ENCODE results near the gene KLC4.
"Not testable (repeated sequence)": the region's sequence is repeated elsewhere in the genome, so short reads cannot be mapped to it uniquely, and the experiment has no call there.

The KLC4 gene

DNA sequence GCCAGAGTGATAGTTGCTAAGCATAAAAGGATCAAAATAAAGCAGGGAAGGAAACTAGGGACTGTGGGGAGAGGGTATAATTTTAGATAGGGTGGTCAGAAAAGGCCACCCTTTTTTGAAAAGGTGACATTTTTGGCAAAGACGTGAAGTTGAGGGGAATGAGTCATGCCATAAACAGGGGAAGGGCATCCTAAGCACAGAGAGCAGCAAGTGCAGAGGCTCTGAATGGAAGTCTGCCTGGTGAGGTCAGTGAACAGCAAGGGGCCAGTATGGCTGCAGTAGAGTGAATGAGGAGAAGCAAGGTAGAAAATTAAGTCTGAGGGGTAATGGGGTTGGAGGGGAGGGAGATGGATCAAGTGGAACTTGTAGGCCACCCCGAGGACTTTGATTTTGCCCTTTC lies 2.4 kb downstream of the KLC4 start:
- no peak for DNase-seq

DNA sequence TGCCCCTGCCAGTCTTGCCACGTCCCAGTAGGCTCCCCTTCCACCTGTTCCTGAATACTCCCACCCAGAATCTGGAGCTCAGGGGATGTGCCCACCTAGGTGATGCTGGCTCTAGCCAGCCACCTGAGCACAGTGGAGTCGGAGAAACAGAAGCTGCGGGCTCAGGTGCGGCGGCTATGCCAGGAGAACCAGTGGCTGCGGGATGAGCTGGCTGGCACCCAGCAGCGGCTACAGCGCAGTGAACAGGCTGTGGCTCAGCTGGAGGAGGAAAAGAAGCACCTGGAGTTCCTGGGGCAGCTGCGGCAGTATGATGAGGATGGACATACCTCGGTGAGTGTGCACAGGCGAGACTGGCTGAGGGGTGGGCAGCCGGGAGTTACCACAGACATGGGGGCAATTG lies 3.4 kb downstream of the KLC4 start:
- no peak for DNase-seq

DNA sequence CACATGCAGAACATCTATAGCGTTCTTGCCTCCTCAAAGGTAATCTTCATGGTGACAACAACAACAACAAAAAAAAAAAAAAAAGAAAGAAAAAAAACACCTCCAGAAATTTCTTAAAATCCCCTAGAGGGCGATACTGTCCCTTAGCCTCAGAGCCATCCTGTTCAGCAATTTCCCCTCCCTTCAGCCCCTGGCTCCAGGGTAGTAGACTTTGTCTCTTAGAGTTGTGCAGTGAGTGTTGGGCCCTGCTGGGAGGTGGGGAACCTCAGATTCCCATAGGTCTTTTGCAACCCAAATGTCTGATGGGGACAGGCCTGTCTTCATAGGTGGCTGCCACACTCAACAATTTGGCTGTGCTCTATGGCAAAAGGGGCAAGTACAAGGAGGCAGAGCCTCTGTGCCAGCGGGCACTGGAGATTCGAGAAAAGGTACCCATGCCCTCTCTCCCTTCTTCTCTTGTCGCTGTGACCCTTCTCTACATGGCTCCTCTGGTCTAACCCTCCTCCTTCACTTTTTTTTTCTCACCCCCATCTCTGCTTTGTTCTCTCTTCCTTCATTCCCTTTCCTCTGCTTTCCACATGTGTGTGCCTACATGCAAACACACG lies 10.7 kb downstream of the KLC4 start:
- no peak for DNase-seq

DNA sequence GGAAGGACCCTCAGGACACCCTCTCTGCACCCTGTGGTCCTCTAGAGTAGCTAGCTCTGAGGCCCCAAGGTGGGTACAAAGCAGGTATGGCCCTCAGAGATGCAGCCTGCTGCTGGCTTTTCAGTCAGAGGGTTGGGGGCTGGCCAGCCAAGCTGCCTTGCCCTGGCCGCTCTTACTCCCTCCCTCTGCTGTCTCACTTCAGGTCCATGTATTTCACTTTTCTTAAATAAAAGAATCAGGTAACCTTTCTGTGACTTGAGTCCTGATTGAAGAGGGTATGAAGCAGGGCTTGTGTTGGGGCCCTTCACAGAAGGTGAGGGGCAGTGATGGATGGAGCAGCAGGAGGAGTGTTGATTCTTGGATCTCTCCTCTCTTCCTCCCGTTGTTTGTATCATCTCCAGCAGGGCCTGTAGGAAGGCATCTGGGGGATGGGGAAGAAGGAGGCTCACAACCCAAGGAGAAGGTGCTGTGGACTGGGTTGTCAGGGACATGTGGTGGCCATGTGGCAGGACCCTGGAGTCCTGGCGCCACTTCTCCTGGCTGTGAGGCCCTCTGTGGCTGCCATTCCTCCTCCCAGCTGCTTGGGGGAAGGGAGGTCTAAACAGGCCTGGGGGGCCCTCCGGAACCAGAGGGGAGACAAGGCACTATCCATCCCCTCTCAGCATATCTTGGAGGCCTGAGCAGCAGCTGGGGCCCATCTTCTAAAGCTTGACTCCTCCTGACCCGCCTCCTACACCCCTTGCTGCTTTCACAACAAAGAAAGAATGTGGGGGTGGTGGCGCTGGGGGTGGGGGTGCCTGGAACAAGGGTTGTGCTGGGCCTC lies 15.6 kb downstream of the KLC4 start:
- no peak for DNase-seq

DNA sequence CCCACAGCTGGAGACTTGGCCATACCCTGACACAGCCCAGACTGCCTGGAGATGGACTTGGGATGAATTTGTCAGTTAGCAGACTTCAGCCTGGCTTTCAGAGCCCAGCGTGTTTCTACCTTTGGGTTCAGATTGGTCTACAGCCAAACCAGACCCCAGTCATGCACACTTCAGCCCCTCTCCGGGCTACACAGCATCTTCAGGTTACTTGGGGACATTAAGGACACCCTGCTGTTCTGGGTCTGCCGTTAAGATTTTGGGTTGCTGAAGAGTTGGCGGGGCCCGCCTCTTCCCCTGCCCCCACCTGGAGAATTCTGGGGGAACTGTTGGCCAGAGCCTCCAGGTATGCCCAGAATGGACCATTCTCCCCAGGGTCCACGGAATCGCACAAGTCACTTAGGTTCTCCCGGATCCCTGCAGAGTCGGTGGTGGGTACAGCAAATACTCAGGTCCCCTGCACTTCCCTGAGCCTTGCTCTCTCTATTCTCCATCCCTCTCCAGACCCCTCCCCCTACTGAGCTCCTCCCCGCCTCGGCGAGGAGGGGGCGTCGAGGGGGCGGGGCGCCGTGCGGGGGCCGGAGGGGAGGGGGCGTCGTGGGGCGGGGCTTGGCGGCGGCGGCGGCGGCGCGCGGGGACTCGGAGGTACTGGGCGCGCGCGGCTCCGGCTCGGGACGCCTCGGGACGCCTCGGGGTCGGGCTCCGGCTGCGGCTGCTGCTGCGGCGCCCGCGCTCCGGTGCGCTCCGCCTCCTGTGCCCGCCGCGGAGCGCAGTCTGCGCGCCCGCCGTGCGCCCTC lies 16.4 kb downstream of the KLC4 start, which contains the start of gene PTK7:
Gene PTK7 (plus strand): TSS at position 645 of the 794 bp plus-strand sequence. CDS start 175 bp downstream, outside the sequence.
- DNase-seq: peak in 31 of 51 donors; percentile 10 to 77 (median 41)

DNA sequence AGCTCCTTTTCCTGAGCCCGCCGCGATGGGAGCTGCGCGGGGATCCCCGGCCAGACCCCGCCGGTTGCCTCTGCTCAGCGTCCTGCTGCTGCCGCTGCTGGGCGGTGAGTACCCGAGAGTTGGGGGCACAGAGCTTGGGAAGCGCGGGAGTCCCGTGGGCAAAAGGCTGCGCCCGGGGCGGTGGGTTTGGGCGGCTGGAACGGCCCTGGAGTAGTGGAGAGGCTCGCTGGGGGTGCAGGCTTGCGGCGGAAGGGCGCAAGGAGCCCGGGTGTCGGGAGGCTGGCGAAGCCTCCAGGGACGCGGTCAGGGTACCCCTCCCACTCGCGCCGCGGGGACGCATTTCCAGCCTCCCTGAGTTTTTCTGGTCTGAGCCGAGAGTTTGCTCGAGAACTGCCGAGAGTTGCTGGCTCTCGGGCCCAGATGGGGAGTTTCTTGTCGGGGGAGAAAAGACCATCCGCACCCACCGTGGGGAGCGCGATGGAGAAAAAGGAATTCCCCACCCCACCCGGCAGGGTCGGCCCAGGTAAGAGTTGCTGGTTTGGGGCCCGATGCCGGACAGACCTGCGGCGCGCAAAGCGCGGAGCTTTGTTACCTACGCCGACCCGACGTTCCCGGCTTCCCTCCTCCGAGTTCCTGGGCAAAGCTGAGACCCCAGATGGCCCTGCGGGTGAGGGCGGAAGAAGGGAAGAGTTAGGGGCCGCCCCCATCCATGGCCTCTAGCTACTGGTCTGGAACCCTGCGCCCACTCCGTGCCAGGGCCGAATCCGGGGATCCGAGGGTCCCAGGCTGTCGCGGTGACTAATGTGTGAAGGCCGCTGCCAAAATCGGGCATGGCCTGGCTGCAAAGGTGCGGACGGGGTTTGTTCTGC lies 17.3 kb downstream of the KLC4 start:
- peak in 4 of 51 donors; percentile 13 to 59 (median 32) for DNase-seq

DNA sequence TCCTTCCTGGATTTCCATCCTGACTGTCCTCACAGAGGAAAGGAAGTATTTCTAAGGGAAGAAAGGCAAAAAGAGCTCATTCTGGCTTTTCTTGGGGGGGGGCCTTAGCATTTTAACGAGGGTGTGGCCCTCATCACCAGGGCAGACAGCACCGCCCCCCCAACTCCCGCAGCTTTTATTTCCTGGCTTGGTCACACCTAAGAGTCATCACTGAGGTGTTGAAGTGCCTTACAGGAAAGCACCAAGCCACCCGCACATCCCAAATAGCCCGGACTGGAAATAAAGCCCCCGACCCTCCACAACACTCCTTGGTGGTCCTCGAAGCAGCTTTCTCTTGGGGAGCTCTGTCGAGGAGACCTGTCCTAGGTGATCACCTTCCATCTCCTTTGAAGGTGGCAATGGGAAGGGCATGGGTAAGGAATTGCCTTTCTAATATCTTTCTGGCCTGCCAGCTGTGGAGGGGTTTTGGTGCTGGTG lies 17.9 kb downstream of the KLC4 start:
- no peak for DNase-seq

DNA sequence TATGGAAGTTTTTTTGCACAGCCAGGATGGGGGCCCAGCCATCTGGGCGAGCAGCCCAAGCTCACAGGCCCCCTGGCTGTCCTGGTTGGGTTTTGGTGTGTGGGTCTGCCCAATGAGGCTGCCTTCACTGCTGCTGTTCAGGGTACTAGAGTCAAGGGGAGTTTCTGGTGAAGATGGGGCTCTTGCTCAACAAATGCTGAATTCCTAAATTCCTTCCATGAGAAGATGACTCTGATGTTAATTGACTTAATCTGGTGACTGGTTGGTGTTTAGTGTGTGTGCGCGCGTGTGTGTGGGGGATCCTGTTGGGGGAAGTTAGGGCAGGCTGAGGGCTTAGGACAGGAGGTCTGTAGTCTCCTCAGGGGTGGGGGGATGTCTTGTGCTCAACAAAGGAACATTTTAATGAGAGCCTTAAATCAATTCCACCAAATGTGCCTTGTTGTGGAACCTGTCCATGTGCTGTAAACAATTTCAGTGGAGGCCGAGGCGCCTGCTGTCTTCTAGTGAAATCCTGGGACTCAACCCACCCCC lies 18.6 kb downstream of the KLC4 start:
- DNase-seq: no peak

DNA sequence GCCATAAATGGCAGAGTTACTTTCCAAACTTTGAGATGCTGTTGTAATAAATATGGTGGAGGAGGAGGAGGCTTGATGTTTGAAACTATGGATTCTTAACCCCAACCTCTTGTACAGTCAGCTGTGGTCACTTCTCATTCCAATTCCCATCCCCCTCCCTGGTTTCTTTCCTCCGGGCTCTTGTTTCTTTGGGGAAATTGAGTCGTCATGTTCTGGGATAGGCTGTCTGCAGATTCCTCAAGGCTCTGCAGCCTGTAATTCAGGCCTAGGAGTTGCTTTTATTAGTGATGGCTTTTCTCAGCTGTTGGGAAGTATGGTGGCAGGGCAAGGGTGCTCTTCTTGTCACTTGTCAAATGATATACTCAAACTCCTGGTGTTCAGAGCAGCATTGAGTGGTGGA lies 19.3 kb downstream of the KLC4 start:
- no peak for DNase-seq

DNA sequence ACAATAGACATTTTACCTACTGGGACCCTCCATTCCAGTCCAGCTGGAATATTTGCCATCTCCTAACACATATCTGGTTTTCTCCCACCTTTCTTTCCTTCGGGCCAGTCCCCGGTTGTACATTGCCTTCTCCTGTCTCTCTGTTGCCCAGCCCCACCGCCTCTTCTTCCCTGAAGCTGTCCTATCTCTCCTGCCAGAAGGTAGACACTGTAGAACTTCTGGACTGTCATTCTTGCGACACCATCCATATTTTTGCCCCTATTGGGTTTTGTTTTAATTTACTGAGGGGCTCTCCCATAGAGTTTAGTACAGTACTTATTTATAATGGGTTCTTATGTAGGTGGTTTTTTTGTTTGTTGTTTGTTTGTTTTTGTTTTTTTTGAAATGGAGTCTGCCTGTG lies 21.6 kb downstream of the KLC4 start:
- DNase-seq: no peak

DNA sequence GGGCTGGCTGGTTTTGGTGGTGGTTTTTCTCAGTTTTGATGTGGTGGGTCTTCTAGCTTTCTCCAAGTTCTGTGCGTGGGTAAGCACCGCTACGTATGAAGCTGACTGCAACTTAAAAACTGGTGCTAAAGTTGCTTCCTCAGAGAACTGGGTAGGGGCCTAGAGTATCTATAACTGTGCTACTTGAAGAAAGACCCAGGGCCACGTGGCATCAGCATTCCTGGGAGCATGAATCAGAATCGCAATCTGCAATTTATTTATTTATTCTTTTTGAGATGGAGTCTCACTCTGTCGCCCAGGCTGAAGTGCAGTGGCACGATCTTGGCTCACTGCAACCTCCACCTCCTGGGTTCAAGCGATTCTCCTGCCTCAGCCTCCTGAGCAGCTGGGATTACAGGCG lies 22.5 kb downstream of the KLC4 start:
- not testable (repeated sequence) for DNase-seq

DNA sequence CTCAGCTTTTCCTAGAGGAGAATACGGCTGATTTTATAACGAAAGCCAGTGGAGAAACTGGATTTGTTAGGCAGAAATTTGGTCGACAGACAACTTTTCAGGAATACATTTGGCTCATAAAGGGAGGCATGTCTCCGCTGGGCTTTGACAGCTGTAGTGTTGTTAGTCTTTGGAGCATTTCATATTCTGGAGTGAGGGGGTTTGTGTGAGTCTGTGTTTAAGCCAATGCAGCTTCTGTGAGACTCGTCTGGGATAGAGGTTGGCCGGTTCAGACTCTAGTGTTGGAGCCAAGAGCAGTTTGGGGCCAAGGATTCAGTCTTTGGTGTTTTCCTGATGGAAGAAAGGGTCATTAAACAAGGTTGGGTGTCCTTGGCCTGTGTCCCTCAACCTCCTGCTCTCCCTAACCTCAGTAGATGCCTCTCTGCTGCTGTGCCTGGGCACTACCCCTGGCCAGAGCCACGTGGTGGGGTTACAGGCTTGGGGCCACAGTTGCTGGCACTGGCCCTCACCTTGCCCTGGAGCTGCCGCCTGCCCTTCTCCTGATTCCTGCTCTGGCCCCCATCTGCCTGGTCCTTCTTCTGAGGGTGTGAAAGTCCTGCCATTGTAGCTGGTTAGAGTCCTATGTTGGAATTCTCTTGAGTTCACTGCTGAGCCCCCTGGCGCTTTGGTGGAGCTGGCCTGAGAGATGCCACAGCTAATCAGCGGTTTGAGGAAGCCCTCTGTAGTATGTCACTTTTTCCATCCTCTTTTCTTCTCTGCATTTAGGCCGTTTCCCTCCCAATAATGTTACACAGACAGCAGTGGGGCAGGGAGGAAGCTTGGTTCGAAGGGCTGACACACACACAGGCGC lies 23.6 kb downstream of the KLC4 start:
- DNase-seq: no peak

DNA sequence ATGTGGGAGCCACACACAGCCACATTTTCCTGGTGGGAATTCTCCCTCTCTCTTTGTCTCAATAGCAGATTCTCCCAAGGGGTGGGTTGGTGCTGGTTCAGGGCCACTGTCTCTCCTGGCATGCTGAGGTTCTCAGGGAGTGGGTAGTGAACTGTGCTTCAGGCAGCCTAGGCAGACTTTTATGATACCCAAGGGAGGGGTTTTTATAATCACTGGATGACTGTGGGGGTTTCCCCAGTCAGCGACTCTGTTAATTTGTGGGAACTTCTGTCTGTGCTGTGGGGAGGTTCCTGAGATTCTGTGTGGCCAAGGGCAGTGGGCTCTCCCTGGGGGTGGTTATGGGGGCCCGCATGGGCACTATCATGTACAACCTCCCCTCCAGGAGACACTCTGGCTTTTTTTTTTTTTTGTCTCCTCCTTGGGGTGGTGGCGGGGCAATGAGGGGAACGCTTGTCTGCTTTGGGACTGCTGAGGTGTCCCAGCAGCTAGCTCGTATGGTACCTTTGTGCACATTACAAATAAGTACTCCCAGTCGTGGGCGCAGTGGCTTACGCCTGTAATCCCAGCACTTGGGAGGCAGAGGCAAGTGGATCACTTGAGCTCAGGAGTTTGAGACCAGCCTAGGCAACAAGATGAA lies 26.7 kb downstream of the KLC4 start:
- DNase-seq: no peak

DNA sequence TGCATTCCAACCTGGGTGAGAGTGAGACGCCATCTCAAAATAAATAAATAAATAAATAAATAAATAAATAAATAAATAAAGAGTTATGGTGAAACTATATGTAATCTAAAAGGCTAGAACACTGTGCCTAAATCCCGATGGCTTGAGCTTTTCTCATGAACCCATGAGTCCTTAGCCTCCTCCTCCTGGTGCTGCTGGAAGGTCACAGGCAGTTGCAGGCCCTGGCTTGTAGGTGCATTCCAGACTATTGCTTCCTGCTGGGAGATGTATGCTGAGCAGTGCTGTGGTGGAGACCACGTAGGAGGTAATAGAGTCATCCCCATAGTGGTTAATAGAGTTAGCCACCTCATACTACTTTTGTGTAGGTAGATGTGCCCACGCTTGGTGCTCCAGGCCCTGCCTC lies 29.2 kb downstream of the KLC4 start:
- no peak for DNase-seq

DNA sequence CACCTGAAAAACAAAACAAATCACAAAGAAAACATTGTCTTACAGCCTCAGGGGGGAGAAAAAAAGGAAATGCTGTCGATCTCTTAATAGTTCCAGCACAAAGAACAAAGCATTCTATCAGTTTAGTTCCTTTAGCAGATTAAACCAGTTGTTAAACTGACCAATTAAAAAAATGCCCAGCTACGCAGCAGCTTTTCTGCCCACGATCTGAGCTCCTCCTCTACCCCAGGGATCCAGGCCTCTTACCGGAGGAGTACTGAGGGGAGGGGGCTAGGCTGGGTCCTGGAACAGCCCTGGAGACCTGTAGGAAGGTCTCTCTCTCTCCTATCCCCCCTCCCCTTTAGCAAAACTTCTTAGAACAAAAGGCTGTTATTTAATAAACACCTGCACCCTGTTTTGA lies 30.0 kb downstream of the KLC4 start:
- no peak for DNase-seq

DNA sequence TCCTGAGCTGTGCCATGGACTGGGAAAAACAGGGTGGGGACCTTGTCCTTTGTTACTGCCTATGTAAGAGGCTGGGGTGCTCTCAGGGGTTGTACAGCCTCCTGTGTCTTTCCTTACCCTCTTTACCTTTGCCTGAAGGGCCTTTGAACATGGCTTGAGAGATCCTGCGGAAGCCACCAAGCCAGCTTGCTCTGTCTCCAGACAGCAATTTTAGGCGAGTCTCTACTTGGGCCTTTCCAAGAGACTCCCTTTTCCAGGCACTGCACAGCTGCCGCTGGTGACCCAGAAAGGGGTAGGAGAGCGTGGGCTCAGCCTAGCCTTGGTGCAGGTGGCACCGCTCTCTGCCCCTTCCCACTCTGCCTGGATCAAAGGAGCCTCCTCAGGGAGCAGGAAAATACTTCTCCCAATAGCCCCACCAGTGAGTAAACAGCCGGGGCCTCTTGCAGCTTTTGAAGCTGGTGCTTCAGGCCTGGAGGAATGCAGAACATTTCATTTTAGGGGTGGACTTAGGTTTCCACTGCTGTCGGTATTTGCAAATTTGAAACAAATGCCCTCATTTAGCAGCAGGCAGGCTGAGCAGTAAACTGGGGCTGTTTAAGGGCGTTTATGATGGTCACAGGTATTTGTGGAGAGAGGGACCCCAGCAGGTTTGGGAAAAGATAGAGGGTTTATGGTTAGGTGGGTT lies 30.6 kb downstream of the KLC4 start:
- no peak for DNase-seq

DNA sequence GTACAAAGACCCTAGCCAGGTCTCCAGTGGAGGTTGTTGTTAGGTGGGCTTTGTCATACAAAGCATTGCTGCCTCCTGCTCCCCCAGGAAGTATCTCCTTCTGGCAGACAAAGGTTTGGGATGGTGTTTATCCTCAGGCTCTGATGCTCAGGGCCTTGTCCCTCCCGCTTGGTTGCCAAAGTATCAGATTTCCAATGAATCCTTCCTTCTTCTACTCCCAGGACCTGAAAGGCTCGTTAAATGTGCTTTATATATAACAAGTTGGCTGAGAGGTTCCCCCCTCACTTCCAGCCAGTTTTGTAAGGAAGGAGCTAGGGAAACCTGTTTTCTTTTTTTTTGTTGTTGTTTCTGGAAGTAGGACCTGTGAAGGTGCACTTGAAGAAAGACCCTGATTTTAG lies 31.1 kb downstream of the KLC4 start:
- no peak for DNase-seq

DNA sequence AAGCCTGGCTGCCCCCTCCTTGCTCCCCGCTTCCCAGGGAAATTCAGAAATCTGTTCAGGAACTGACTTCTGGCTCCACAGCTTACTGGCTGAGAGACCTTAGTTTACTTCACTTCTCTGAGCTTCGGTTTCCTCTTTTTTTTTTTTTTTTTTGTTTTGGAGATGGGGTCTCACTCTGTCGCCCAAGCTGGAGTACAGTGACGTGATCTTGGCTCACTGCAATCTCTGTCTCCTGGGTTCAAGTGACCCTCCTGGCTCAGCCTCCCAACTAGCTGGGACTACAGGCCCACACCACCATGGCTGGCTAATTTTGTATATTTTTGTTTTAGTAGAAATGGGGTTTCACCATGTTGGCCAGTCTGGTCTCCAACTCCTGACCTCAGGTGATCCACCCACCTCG lies 31.6 kb downstream of the KLC4 start:
- no peak for DNase-seq

Data from hypothalamus (tissue), 51 donors.